GM12878 (cell line): ENCODE data around the gene SHPK. TPM values are rescaled to one million over a fixed set of nuclear protein-coding genes. Genes with fewer than 3 reads are reported as not detected.

Experiments
- ATAC-seq: fragments of 200-7000 bp; cut with Tn5 transposase; 3 replicates; pipeline ENCODE4 v1.9.1; 2020; ENCODE audit warnings: mild to moderate bottlenecking, moderate library complexity
- BruUV-seq: library from RNA; stranded (reverse); fragments of 400-500 nt; replicated peaks from 2 replicates; lab custom pipeline; 2021; lab: Mats Ljungman, UMichigan
- CTCF ChIA-PET: fragments of 300-600 bp; sonication (Branson Sonifier 250); formaldehyde crosslinking; extraction: SDS; loops from one replicate; lab custom pipeline; 2021; ENCODE audit warnings: inconsistent platforms; lab: Yijun Ruan, JAX
- POLR2A ChIA-PET: fragments of 350-600 bp; formaldehyde crosslinking; extraction: SDS; loops from one replicate; lab custom pipeline; 2021; ENCODE audit warnings: inconsistent platforms; lab: Charles Lee
- RAD21 ChIA-PET: fragments of 300-600 bp; sonication (Branson Sonifier 250); formaldehyde crosslinking; loops from one replicate; lab custom pipeline; 2023; ENCODE audit warnings: antibody characterized with exemption; ENCODE audit not compliant: unreplicated experiment; lab: Charles Lee
- SMC1A ChIA-PET: fragments of 300-600 bp; sonication (Branson Sonifier 250); formaldehyde crosslinking; loops from one replicate; lab custom pipeline; 2023; ENCODE audit not compliant: unreplicated experiment, uncharacterized antibody; lab: Charles Lee
- DNase-seq: peaks from one replicate; pipeline ENCODE4 v3.0.0-alpha.2; 2011; ENCODE audit warnings: low read depth, low spot score
- FAIRE-seq: peaks from 3 replicates; lab custom pipeline; 2011; peaks lifted over from hg19 to GRCh38; lab: Jason Lieb, UNC
- H2AFZ ChIP-seq: 2 replicates; pipeline ENCODE4 v1.6.0; 2011; ENCODE audit warnings: low read depth, low read length, control low read depth; ENCODE audit not compliant: control insufficient read depth
- H3K27ac ChIP-seq: 2 replicates; pipeline ENCODE4 v1.5.1; 2011; ENCODE audit warnings: control low read depth; ENCODE audit not compliant: control insufficient read depth, insufficient read depth
- H3K27me3 ChIP-seq, 2 experiments: replicated peaks in 1 of 2; 2 replicates each; pipeline versions ENCODE4 v1.6.0 to v1.6.1; 2011; ENCODE audit warnings: low read length in 1 of 2; ENCODE audit not compliant: control insufficient read depth in 2 of 2, insufficient read depth in 2 of 2
- H3K36me3 ChIP-seq, 2 experiments: 2 replicates each; pipeline ENCODE4 v1.5.1; 2011; ENCODE audit warnings: low read length in 1 of 2; ENCODE audit not compliant: control insufficient read depth in 2 of 2, insufficient read depth in 2 of 2
- H3K4me1 ChIP-seq: 2 replicates; pipeline ENCODE4 v1.6.1; 2011; ENCODE audit warnings: mild to moderate bottlenecking, low read length, moderate library complexity, mixed read lengths; ENCODE audit not compliant: control insufficient read depth, insufficient read depth
- H3K4me2 ChIP-seq: 2 replicates; pipeline ENCODE4 v1.6.0; 2011; ENCODE audit warnings: control low read depth; ENCODE audit not compliant: control insufficient read depth, insufficient read depth
- H3K4me3 ChIP-seq: fragments of 200-600 bp; sonication (generic); 2 replicates; pipeline ENCODE4 v1.5.1; 2016
- H3K79me2 ChIP-seq: 2 replicates; pipeline ENCODE4 v1.6.0; 2011; ENCODE audit warnings: low read length; ENCODE audit not compliant: control insufficient read depth, insufficient read depth
- H3K9ac ChIP-seq: 2 replicates; pipeline ENCODE4 v1.8.0; 2011; ENCODE audit warnings: low read length, control low read depth, mixed read lengths; ENCODE audit not compliant: control insufficient read depth, insufficient read depth
- H3K9me3 ChIP-seq: replicated peaks from 3 replicates; pipeline ENCODE4 v1.5.1; 2011; ENCODE audit warnings: mild to moderate bottlenecking, low read length; ENCODE audit not compliant: control insufficient read depth, insufficient read depth
- H4K20me1 ChIP-seq: 2 replicates; pipeline ENCODE4 v1.6.0; 2011; ENCODE audit not compliant: control insufficient read depth, insufficient read depth
- BACH1 ChIP-seq: fragments of 450-650 bp; IDR thresholded peaks from 2 replicates; pipeline ENCODE4 v1.6.1; 2017; ENCODE audit warnings: mild to moderate bottlenecking, borderline replicate concordance
- CREB1 ChIP-seq: IDR thresholded peaks from 2 replicates; pipeline ENCODE4 v1.6.1; 2012; ENCODE audit warnings: low read depth, mild to moderate bottlenecking, inconsistent platforms
- EED ChIP-seq: sonication (generic); IDR thresholded peaks from 2 replicates; pipeline ENCODE4 v1.6.1; 2016; ENCODE audit warnings: antibody characterized with exemption, low read depth
- ELK1 ChIP-seq: IDR thresholded peaks from 2 replicates; pipeline ENCODE4 v1.6.1; 2012; ENCODE audit warnings: low read depth, low read length, improper control_type of control experiment
- HCFC1 ChIP-seq: fragments of 150-350 bp; IDR thresholded peaks from 2 replicates; pipeline ENCODE4 v1.6.1; 2014; ENCODE audit warnings: low read length
- HDAC6 ChIP-seq: fragments of 200-600 bp; sonication (generic); IDR thresholded peaks from one replicate; pipeline ENCODE4 v1.8.0; 2017; ENCODE audit warnings: antibody characterized with exemption; ENCODE audit not compliant: unreplicated experiment
- MEF2A ChIP-seq: IDR thresholded peaks from 2 replicates; pipeline ENCODE4 v1.6.1; 2011; ENCODE audit warnings: low read depth, mild to moderate bottlenecking, low read length, moderate library complexity; ENCODE audit not compliant: insufficient read depth
- NFYA ChIP-seq: IDR thresholded peaks from 2 replicates; pipeline ENCODE4 v1.6.1; 2011; ENCODE audit warnings: low read depth, mild to moderate bottlenecking, low read length, improper control_type of control experiment, borderline replicate concordance
- NFYB ChIP-seq: IDR thresholded peaks from 2 replicates; pipeline ENCODE4 v1.6.1; 2011; ENCODE audit warnings: low read depth, mild to moderate bottlenecking, low read length, improper control_type of control experiment, moderate library complexity; ENCODE audit not compliant: insufficient read depth
- RB1 ChIP-seq: fragments of 450-650 bp; formaldehyde crosslinking; IDR thresholded peaks from 2 replicates; pipeline ENCODE4 v1.6.1; 2017; ENCODE audit warnings: mild to moderate bottlenecking, borderline replicate concordance
- TCF7 ChIP-seq: IDR thresholded peaks from 2 replicates; pipeline ENCODE4 v1.6.1; 2014; ENCODE audit warnings: antibody characterized with exemption, borderline replicate concordance
- YBX1 ChIP-seq: fragments of 450-650 bp; IDR thresholded peaks from 2 replicates; pipeline ENCODE4 v1.6.1; 2016; ENCODE audit warnings: antibody characterized with exemption
- WGBS: methylation state at CpG from one replicate; pipeline ENCODE4 v1.1.6; 2016; ENCODE audit warnings: low lambda C conversion rate; ENCODE audit not compliant: insufficient replicate concordance, insufficient coverage; ENCODE audit errors: missing lambda C conversion rate; 5-methylcytosine and 5-hydroxymethylcytosine counted together
- in situ Hi-C: fragments of 300-500 bp; cut with MboI; formaldehyde crosslinking; loops from 9 replicates; pipeline ENCODE4 v1.14.3; 2018; ENCODE audit warnings: mixed read lengths
- intact Hi-C: fragments of 100-400 bp; cut with micrococcal nuclease; formaldehyde crosslinking; loops from one replicate; pipeline ENCODE4 v1.14.2; 2022; ENCODE audit not compliant: unreplicated experiment
- polyA plus RNA-seq, 11 experiments: library from polyadenylated mRNA; depleted of rRNA in 4 of 11; unstranded in 6 of 11; stranded (reverse) in 5 of 11; fragments of >200 nt; fragmentation: Nextera tagmentation in 4 of 11; fragmentation: Illumina TruSeq in 1 of 11; extraction: Ambion mirVana in 4 of 11; extraction: Trizol in 1 of 11; gene quantifications; 1 replicate in 1 of 11; 2 replicates in 10 of 11; pipeline versions ENCODE4 v1.2.1 to v1.2.3, GENCODE V29; 2011 to 2016; ENCODE audit warnings: inconsistent platforms in 2 of 11, missing spikeins in 2 of 11, low read depth in 1 of 11
- total RNA-seq, 4 experiments: library from RNA; depleted of rRNA in 3 of 4; stranded (reverse); fragments of >200 nt in 3 of 4; fragmentation: Illumina TruSeq in 1 of 4; extraction: Trizol in 1 of 4; gene quantifications; 2 replicates each; pipeline versions ENCODE4 v1.2.1 to v1.2.3, GENCODE V29; 2013 to 2021
- TF ChIP-seq, protein P1 (sequence below): fragments of 450-650 bp; IDR thresholded peaks from 2 replicates; pipeline ENCODE4 v1.6.1; 2017; ENCODE audit warnings: mild to moderate bottlenecking, moderate library complexity
- TF ChIP-seq, protein P2 (sequence below): IDR thresholded peaks from 2 replicates; pipeline ENCODE4 v1.6.1; 2012; ENCODE audit warnings: low read depth, low read length, improper control_type of control experiment
- TF ChIP-seq, protein P3 (sequence below): fragments of 150-350 bp; IDR thresholded peaks from 2 replicates; pipeline ENCODE4 v1.6.1; 2016; ENCODE audit warnings: low read depth, low read length

Gene SHPK
- total and polyA plus RNA-seq, 10 of the 15 experiments (the other 5 are each of a cell fraction or from before 2014, with no cell fraction given), result 1.7 to 16.6 (median 12.9) TPM

- ATAC-seq (no peak), FAIRE-seq (no peak), DNase-seq (no peak)
- intact Hi-C loops (no loop called here), in situ Hi-C loops (no loop called here)
- no peaks in the 10 kb centered on the region for H3K4me1 ChIP-seq
- H3K79me2 ChIP-seq, result no peaks in the 10 kb centered on the region
- TF ChIP-seq, protein P1, sequence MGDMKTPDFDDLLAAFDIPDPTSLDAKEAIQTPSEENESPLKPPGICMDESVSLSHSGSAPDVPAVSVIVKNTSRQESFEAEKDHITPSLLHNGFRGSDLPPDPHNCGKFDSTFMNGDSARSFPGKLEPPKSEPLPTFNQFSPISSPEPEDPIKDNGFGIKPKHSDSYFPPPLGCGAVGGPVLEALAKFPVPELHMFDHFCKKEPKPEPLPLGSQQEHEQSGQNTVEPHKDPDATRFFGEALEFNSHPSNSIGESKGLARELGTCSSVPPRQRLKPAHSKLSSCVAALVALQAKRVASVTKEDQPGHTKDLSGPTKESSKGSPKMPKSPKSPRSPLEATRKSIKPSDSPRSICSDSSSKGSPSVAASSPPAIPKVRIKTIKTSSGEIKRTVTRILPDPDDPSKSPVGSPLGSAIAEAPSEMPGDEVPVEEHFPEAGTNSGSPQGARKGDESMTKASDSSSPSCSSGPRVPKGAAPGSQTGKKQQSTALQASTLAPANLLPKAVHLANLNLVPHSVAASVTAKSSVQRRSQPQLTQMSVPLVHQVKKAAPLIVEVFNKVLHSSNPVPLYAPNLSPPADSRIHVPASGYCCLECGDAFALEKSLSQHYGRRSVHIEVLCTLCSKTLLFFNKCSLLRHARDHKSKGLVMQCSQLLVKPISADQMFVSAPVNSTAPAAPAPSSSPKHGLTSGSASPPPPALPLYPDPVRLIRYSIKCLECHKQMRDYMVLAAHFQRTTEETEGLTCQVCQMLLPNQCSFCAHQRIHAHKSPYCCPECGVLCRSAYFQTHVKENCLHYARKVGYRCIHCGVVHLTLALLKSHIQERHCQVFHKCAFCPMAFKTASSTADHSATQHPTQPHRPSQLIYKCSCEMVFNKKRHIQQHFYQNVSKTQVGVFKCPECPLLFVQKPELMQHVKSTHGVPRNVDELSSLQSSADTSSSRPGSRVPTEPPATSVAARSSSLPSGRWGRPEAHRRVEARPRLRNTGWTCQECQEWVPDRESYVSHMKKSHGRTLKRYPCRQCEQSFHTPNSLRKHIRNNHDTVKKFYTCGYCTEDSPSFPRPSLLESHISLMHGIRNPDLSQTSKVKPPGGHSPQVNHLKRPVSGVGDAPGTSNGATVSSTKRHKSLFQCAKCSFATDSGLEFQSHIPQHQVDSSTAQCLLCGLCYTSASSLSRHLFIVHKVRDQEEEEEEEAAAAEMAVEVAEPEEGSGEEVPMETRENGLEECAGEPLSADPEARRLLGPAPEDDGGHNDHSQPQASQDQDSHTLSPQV, result no peak
- no peak for TF ChIP-seq NFYB
- TF ChIP-seq HDAC6, result no peak
- TF ChIP-seq TCF7, result no peak
- TF ChIP-seq, protein P2, sequence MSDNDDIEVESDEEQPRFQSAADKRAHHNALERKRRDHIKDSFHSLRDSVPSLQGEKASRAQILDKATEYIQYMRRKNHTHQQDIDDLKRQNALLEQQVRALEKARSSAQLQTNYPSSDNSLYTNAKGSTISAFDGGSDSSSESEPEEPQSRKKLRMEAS, result no peak
- no peak for TF ChIP-seq CREB1
- no peak for TF ChIP-seq RB1
- TF ChIP-seq HCFC1, result no peak
- TF ChIP-seq EED, result no peak
- TF ChIP-seq ELK1, result no peak
- TF ChIP-seq MEF2A, result no peak
- TF ChIP-seq, protein P3, sequence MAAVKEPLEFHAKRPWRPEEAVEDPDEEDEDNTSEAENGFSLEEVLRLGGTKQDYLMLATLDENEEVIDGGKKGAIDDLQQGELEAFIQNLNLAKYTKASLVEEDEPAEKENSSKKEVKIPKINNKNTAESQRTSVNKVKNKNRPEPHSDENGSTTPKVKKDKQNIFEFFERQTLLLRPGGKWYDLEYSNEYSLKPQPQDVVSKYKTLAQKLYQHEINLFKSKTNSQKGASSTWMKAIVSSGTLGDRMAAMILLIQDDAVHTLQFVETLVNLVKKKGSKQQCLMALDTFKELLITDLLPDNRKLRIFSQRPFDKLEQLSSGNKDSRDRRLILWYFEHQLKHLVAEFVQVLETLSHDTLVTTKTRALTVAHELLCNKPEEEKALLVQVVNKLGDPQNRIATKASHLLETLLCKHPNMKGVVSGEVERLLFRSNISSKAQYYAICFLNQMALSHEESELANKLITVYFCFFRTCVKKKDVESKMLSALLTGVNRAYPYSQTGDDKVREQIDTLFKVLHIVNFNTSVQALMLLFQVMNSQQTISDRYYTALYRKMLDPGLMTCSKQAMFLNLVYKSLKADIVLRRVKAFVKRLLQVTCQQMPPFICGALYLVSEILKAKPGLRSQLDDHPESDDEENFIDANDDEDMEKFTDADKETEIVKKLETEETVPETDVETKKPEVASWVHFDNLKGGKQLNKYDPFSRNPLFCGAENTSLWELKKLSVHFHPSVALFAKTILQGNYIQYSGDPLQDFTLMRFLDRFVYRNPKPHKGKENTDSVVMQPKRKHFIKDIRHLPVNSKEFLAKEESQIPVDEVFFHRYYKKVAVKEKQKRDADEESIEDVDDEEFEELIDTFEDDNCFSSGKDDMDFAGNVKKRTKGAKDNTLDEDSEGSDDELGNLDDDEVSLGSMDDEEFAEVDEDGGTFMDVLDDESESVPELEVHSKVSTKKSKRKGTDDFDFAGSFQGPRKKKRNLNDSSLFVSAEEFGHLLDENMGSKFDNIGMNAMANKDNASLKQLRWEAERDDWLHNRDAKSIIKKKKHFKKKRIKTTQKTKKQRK, result no peak
- no peak for TF ChIP-seq YBX1
- TF ChIP-seq BACH1, result no peak
- TF ChIP-seq NFYA, result no peak
- H3K4me2 ChIP-seq, result no peak overlapping the region
- BruUV-seq, result no TSS peak
- H3K36me3 ChIP-seq, result no peaks in the 10 kb centered on the region; a peak in 1 of 4 replicates
- no peaks in the 10 kb centered on the region for H3K27me3 ChIP-seq
- no peaks in the 10 kb centered on the region for H4K20me1 ChIP-seq
- 57% methylated on average over 15 of the region's 15 CpGs for WGBS
- ChIA-PET RAD21 (no interaction called here), CTCF (no interaction called here), SMC1A (no interaction called here), POLR2A (no interaction called here)
- H2AFZ ChIP-seq, result no peak overlapping the region
- no peak overlapping the region for H3K4me3 ChIP-seq
- no peaks in the 10 kb centered on the region for H3K9me3 ChIP-seq
- no peak overlapping the region for H3K9ac ChIP-seq
- no peak overlapping the region for H3K27ac ChIP-seq
These were observed 45.8 kb downstream of the SHPK start for GRCh38 chr17:3590231-3590630.
